SU-DHL-6 (cell line): ENCODE results near the gene RFX1.
"Not testable (repeated sequence)": the region's sequence is repeated elsewhere in the genome, so short reads cannot be mapped to it uniquely, and the experiment has no call there.

Experiments
- H2AFZ ChIP-seq: fragments of 200-600 bp; sonication (generic); 2 replicates; pipeline ENCODE4 v1.6.1; 2014; ENCODE audit warnings: low read depth, mild to moderate bottlenecking, moderate library complexity, mixed read lengths, antibody characterized with exemption, low read length; ENCODE audit not compliant: severe bottlenecking
- H3F3A ChIP-seq: fragments of 200-600 bp; shearing (Covaris generic); 2 replicates; pipeline ENCODE4 v1.6.0; 2016; ENCODE audit warnings: antibody characterized with exemption, mild to moderate bottlenecking; ENCODE audit not compliant: insufficient read depth
- H3K27ac ChIP-seq: fragments of 200-600 bp; sonication (generic); 2 replicates; pipeline ENCODE4 v1.5.1; 2016; ENCODE audit warnings: low read depth, mild to moderate bottlenecking, low read length, moderate library complexity, mixed read lengths
- H3K27me3 ChIP-seq: fragments of 200-600 bp; sonication (generic), shearing (Covaris generic); 2 replicates; pipeline ENCODE4 v1.6.0; 2014; ENCODE audit warnings: mild to moderate bottlenecking, low read length
- H3K36me3 ChIP-seq: fragments of 200-600 bp; sonication (generic); 2 replicates; pipeline ENCODE4 v1.6.1; 2014; ENCODE audit warnings: mild to moderate bottlenecking, low read length, mixed read lengths
- H3K4me2 ChIP-seq: fragments of 300-600, 200-600 bp; shearing (Covaris generic), sonication (generic); 2 replicates; pipeline ENCODE4 v1.6.0; 2014; ENCODE audit warnings: low read length, low read depth, mild to moderate bottlenecking; ENCODE audit not compliant: poor library complexity, severe bottlenecking
- H3K4me3 ChIP-seq: fragments of 200-600 bp; sonication (generic); 2 replicates; pipeline ENCODE4 v1.5.1; 2014; ENCODE audit warnings: antibody characterized with exemption, low read length, mild to moderate bottlenecking, mixed read lengths; ENCODE audit not compliant: insufficient read depth, poor library complexity, severe bottlenecking
- H3K79me2 ChIP-seq: fragments of 200-600 bp; sonication (generic); 2 replicates; pipeline ENCODE4 v1.6.1; 2014; ENCODE audit warnings: mild to moderate bottlenecking, low read length, moderate library complexity; ENCODE audit not compliant: insufficient read depth
- H3K9ac ChIP-seq: fragments of 200-600 bp; sonication (generic); 2 replicates; pipeline ENCODE4 v1.7.0; 2014; ENCODE audit warnings: mild to moderate bottlenecking, low read length
- H3K9me2 ChIP-seq: fragments of 200-600 bp; sonication (generic); replicated peaks from 2 replicates; pipeline ENCODE4 v1.6.1; 2014; ENCODE audit warnings: low read length; ENCODE audit not compliant: insufficient read depth
- H3K9me3 ChIP-seq: fragments of 200-600 bp; sonication (generic); 2 replicates; pipeline ENCODE4 v1.6.1; 2014; ENCODE audit warnings: low read length, mixed read lengths; ENCODE audit not compliant: insufficient read depth
- H4K20me1 ChIP-seq: fragments of 200-600 bp; sonication (generic); 2 replicates; pipeline ENCODE4 v1.6.1; 2014; ENCODE audit warnings: low read depth, mild to moderate bottlenecking, antibody characterized with exemption, low read length, moderate library complexity, mixed read lengths
- EZH2phosphoT487 ChIP-seq: fragments of 200-600 bp; sonication (generic), shearing (Covaris generic); conservative IDR thresholded peaks from 2 replicates; pipeline ENCODE4 v1.6.1; 2018; ENCODE audit warnings: mild to moderate bottlenecking, antibody characterized with exemption, low read length, moderate library complexity, mixed read lengths
- TF ChIP-seq, protein P1 (sequence below): fragments of 200-600 bp; sonication (generic); IDR thresholded peaks from one replicate; pipeline ENCODE4 v1.5.1; 2017; ENCODE audit warnings: antibody characterized with exemption, mild to moderate bottlenecking, low read length, moderate library complexity; ENCODE audit not compliant: insufficient read depth, poor library complexity, severe bottlenecking

RFX1 gene

GRCh38 chr19:13972368-13973155 lies 33.6 kb downstream of the RFX1 start:
- Histone ChIP-seq H3K27me3 (no peaks in the 10 kb centered on the region), H3K36me3 (no peaks in the 10 kb centered on the region), H4K20me1 (no peaks in the 10 kb centered on the region), H3K4me3 (no peak overlapping the region), H3K9ac (no peak overlapping the region), H3F3A (no peaks in the 10 kb centered on the region), H3K27ac (no peak overlapping the region), H3K9me2 (no peaks in the 10 kb centered on the region), H3K79me2 (no peaks in the 10 kb centered on the region), H3K4me2 (no peak overlapping the region), H2AFZ (no peak overlapping the region), H3K9me3 (no peaks in the 10 kb centered on the region)
- TF ChIP-seq, protein P1, sequence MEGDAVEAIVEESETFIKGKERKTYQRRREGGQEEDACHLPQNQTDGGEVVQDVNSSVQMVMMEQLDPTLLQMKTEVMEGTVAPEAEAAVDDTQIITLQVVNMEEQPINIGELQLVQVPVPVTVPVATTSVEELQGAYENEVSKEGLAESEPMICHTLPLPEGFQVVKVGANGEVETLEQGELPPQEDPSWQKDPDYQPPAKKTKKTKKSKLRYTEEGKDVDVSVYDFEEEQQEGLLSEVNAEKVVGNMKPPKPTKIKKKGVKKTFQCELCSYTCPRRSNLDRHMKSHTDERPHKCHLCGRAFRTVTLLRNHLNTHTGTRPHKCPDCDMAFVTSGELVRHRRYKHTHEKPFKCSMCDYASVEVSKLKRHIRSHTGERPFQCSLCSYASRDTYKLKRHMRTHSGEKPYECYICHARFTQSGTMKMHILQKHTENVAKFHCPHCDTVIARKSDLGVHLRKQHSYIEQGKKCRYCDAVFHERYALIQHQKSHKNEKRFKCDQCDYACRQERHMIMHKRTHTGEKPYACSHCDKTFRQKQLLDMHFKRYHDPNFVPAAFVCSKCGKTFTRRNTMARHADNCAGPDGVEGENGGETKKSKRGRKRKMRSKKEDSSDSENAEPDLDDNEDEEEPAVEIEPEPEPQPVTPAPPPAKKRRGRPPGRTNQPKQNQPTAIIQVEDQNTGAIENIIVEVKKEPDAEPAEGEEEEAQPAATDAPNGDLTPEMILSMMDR, result no peak
- TF ChIP-seq EZH2phosphoT487, result no peak

DNA sequence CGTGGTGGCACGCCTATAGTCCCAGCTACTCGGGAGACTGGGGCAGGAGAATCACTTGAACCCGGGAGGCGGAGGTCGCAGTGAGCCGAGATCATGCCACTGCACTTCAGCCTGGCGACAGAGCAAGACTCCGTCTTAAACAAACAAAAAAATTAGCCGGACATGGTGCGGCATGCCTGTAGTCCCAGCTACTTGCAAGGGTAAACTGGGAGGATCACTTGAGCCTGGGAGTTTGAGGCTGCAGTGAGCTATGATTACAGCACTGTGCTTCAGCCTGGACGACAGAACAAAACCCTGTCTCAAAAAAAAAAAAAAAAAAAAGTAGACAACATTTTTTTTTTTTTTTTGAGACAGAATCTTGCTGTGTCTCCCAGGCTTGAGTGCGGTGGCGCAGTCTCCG lies 34.3 kb downstream of the RFX1 start:
- H3K27ac ChIP-seq, H2AFZ ChIP-seq, H3K9me3 ChIP-seq, H3K27me3 ChIP-seq, H3K4me2 ChIP-seq, H3K9me2 ChIP-seq, H3K9ac ChIP-seq, H3F3A ChIP-seq, H4K20me1 ChIP-seq, H3K36me3 ChIP-seq, H3K4me3 ChIP-seq, H3K79me2 ChIP-seq: not testable (repeated sequence)

DNA sequence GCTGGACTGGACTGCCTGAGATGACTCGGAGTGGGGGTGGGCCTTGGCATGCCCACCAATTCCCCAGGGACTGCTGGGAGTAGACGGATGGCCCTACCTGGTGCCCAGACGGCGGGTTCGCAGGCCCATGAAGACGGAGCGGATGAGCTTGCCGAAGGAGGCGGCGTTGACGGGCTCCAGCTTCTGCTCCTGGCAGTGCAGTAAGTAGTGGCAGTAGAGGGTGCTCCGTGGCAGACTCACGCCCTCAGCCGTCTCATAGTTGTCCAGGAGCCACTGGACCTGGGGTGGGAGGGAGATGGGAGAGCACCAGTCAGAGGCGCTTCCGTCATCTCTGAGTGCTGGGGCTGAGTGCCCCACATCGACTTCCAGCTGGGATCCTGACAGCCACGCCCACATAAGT lies 36.2 kb downstream of the RFX1 start:
- Histone ChIP-seq H3K27me3 (no peaks in the 10 kb centered on the region), H3K27ac (no peak overlapping the region), H3K9me3 (no peaks in the 10 kb centered on the region)

GRCh38 chr19:13968999-13969398 lies 37.1 kb downstream of the RFX1 start:
- H3K9me2 ChIP-seq, result no peaks in the 10 kb centered on the region
- no peaks in the 10 kb centered on the region for H3K27me3 ChIP-seq
- no peak for TF ChIP-seq EZH2phosphoT487
- TF ChIP-seq, protein P1, result no peak
- no peak overlapping the region for H3K9ac ChIP-seq
- H3K4me3 ChIP-seq, result no peak overlapping the region
- no peak overlapping the region for H2AFZ ChIP-seq
- H4K20me1 ChIP-seq, result no peaks in the 10 kb centered on the region
- no peaks in the 10 kb centered on the region for H3K36me3 ChIP-seq
- H3K27ac ChIP-seq, result no peak overlapping the region
- no peak overlapping the region for H3K4me2 ChIP-seq
- H3K79me2 ChIP-seq, result no peaks in the 10 kb centered on the region
- H3F3A ChIP-seq, result peaks cover 4% of the 10 kb centered on the region; the same call in 1 of the 2 replicates
- H3K9me3 ChIP-seq, result no peaks in the 10 kb centered on the region

More for the DNA sequence above, 36.2 kb downstream of the RFX1 start:
- no peaks in the 10 kb centered on the region for H3K79me2 ChIP-seq
- no peak overlapping the region for H3K4me3 ChIP-seq
- no peak overlapping the region for H3K9ac ChIP-seq
- no peaks in the 10 kb centered on the region for H4K20me1 ChIP-seq
- TF ChIP-seq EZH2phosphoT487, result no peak
- TF ChIP-seq, protein P1, result no peak
- no peaks in the 10 kb centered on the region for H3K9me2 ChIP-seq
- H2AFZ ChIP-seq, result no peak overlapping the region
- H3K36me3 ChIP-seq, result no peaks in the 10 kb centered on the region
- no peaks in the 10 kb centered on the region for H3F3A ChIP-seq
- H3K4me2 ChIP-seq, result no peak overlapping the region
